GM21737 (cell line): Measurements from ENCODE around the gene RRP15.

ENCODE experiments used
- ATAC-seq: cut with Tn5 transposase; IDR thresholded peaks from one replicate; pipeline ENCODE4 v1.9.1; 2021; ENCODE audit warnings: mild to moderate bottlenecking, moderate library complexity; ENCODE audit not compliant: unreplicated experiment

The RRP15 gene

GRCh38 chr1:218284917-218285635, at the start of gene RRP15:
Gene RRP15 (plus strand): TSS chr1:218285293. CDS start chr1:218285317, 24 bp downstream.
- peak; percentile 100 for ATAC-seq

- no peak for ATAC-seq
Measured at GRCh38 chr1:218242171-218242570, 42.9 kb upstream of the RRP15 start.

- no peak for ATAC-seq
Measured at GRCh38 chr1:218247339-218247738, 37.8 kb upstream of the RRP15 start.

- no peak for ATAC-seq
Measured at GRCh38 chr1:218249338-218250140, 35.6 kb upstream of the RRP15 start.

GRCh38 chr1:218250492-218250891, 34.6 kb upstream of the RRP15 start:
- no peak for ATAC-seq

- ATAC-seq = no peak
Measured at GRCh38 chr1:218254296-218254946, 30.7 kb upstream of the RRP15 start.

GRCh38 chr1:218255090-218255489, 30.0 kb upstream of the RRP15 start:
- ATAC-seq = no peak

GRCh38 chr1:218257371-218257770, 27.7 kb upstream of the RRP15 start:
- ATAC-seq = no peak

- ATAC-seq = no peak
Measured at GRCh38 chr1:218257971-218258370, 27.1 kb upstream of the RRP15 start.

GRCh38 chr1:218259339-218259738, 25.8 kb upstream of the RRP15 start:
- ATAC-seq = no peak

- no peak for ATAC-seq
Measured at GRCh38 chr1:218259800-218260199, 25.3 kb upstream of the RRP15 start.

- no peak for ATAC-seq
Measured at GRCh38 chr1:218262259-218262658, 22.8 kb upstream of the RRP15 start.

- ATAC-seq = no peak
Measured at GRCh38 chr1:218266356-218266755, 18.7 kb upstream of the RRP15 start.

- no peak for ATAC-seq
Measured at GRCh38 chr1:218272366-218272765, 12.7 kb upstream of the RRP15 start.

GRCh38 chr1:218273762-218274479, 11.2 kb upstream of the RRP15 start:
- ATAC-seq = no peak

GRCh38 chr1:218274511-218274910, 10.6 kb upstream of the RRP15 start:
- ATAC-seq = no peak

GRCh38 chr1:218275823-218276222, 9.3 kb upstream of the RRP15 start:
- no peak for ATAC-seq

GRCh38 chr1:218281285-218281684, 3.8 kb upstream of the RRP15 start:
- ATAC-seq = no peak

GRCh38 chr1:218284377-218284916, 646 bp upstream of the RRP15 start:
- peak; percentile 16 for ATAC-seq

- no peak for ATAC-seq
Measured at GRCh38 chr1:218292515-218292914, 7.4 kb downstream of the RRP15 start.

GRCh38 chr1:218294546-218294945, 9.5 kb downstream of the RRP15 start:
- no peak for ATAC-seq
